GM23338 (cell line): ENCODE results near the gene OR6C2. TPM values are rescaled to one million over a fixed set of nuclear protein-coding genes. Genes with fewer than 3 reads are reported as not detected.

ENCODE experiments used
- ATAC-seq: fragments of 200-7000 bp; cut with Tn5 transposase; 3 replicates; pipeline ENCODE4 v1.9.1; 2020
- DNase-seq: peaks from one replicate; pipeline ENCODE4 v3.0.0-alpha.2; 2015; ENCODE audit warnings: low spot score
- H2AFZ ChIP-seq: fragments of 200-600 bp; sonication (generic); 2 replicates; pipeline ENCODE4 v1.8.0; 2016; ENCODE audit warnings: antibody characterized with exemption, mild to moderate bottlenecking, moderate library complexity
- H3F3A ChIP-seq: fragments of 200-600 bp; sonication (generic); replicated peaks from 2 replicates; pipeline ENCODE4 v1.8.0; 2017; ENCODE audit warnings: antibody characterized with exemption, mixed run types, low read depth
- H3K27ac ChIP-seq: fragments of 200-600 bp; sonication (generic); 2 replicates; pipeline ENCODE4 v1.6.1; 2016; ENCODE audit warnings: low read depth
- H3K27me3 ChIP-seq: fragments of 200-600 bp; sonication (generic); 2 replicates; pipeline ENCODE4 v1.8.0; 2016; ENCODE audit warnings: mild to moderate bottlenecking, mixed run types, moderate library complexity; ENCODE audit not compliant: insufficient read depth
- H3K36me3 ChIP-seq: fragments of 200-600 bp; sonication (generic); 2 replicates; pipeline ENCODE4 v1.8.0; 2016; ENCODE audit warnings: mild to moderate bottlenecking; ENCODE audit not compliant: insufficient read depth
- H3K4me1 ChIP-seq: fragments of 200-600 bp; sonication (generic); 2 replicates; pipeline ENCODE4 v1.8.0; 2016; ENCODE audit warnings: mild to moderate bottlenecking, moderate library complexity; ENCODE audit not compliant: insufficient read depth
- H3K4me2 ChIP-seq: fragments of 200-600 bp; sonication (generic); 2 replicates; pipeline ENCODE4 v1.7.1; 2017; ENCODE audit warnings: mixed run types
- H3K4me3 ChIP-seq: fragments of 200-600 bp; sonication (generic); 2 replicates; pipeline ENCODE4 v1.6.1; 2016; ENCODE audit warnings: mixed run types
- H3K79me2 ChIP-seq: fragments of 200-600 bp; sonication (generic); replicated peaks from 2 replicates; pipeline ENCODE4 v1.8.0; 2017; ENCODE audit warnings: mild to moderate bottlenecking; ENCODE audit not compliant: insufficient read depth
- H3K9me2 ChIP-seq: fragments of 200-600 bp; sonication (generic); 2 replicates; pipeline ENCODE4 v1.8.0; 2017; ENCODE audit not compliant: insufficient read depth
- H4K20me1 ChIP-seq: fragments of 200-600 bp; sonication (generic); replicated peaks from 2 replicates; pipeline ENCODE4 v1.8.0; 2017; ENCODE audit warnings: mild to moderate bottlenecking; ENCODE audit not compliant: insufficient read depth
- H3K27ac Mint-ChIP-seq: 2 replicates; pipeline ENCODE4 v1.8.0; 2020; ENCODE audit warnings: inconsistent platforms, mild to moderate bottlenecking, moderate library complexity, mixed read lengths
- H3K27me3 Mint-ChIP-seq: 3 replicates; pipeline ENCODE4 v1.8.0; 2022; ENCODE audit warnings: low read depth, mild to moderate bottlenecking, moderate library complexity, mixed read lengths, inconsistent platforms; ENCODE audit not compliant: insufficient read depth, poor library complexity
- H3K36me3 Mint-ChIP-seq: 3 replicates; pipeline ENCODE4 v1.8.0; 2021; ENCODE audit warnings: low read depth, mild to moderate bottlenecking, inconsistent platforms, moderate library complexity, mixed read lengths
- H3K4me1 Mint-ChIP-seq: 3 replicates; pipeline ENCODE4 v1.8.0; 2020; ENCODE audit warnings: mild to moderate bottlenecking, inconsistent platforms, mixed read lengths
- H3K4me3 Mint-ChIP-seq: 3 replicates; pipeline ENCODE4 v1.8.0; 2021; ENCODE audit warnings: moderate library complexity, mild to moderate bottlenecking, inconsistent platforms, mixed read lengths
- H3K9me3 Mint-ChIP-seq: 3 replicates; pipeline ENCODE4 v1.8.0; 2020; ENCODE audit warnings: moderate library complexity, mild to moderate bottlenecking, inconsistent platforms, mixed read lengths
- CREB1 ChIP-seq: fragments of 250-450 bp; sonication (Bioruptor Pico); IDR thresholded peaks from 2 replicates; pipeline ENCODE4 v1.5.0; 2020; ENCODE audit warnings: low read depth, mild to moderate bottlenecking, moderate library complexity
- EZH2 ChIP-seq: fragments of 200-600 bp; sonication (generic); IDR thresholded peaks from one replicate; pipeline ENCODE4 v1.8.0; 2017; ENCODE audit warnings: antibody characterized with exemption, mild to moderate bottlenecking, low read depth; ENCODE audit not compliant: unreplicated experiment
- EZH2phosphoT487 ChIP-seq: fragments of 200-600 bp; sonication (generic); IDR thresholded peaks from one replicate; pipeline ENCODE4 v1.8.1; 2018; ENCODE audit warnings: antibody characterized with exemption; ENCODE audit not compliant: unreplicated experiment
- JUNB ChIP-seq: IDR thresholded peaks from one replicate; pipeline ENCODE4 v1.6.1; 2016; ENCODE audit warnings: antibody characterized with exemption; ENCODE audit not compliant: unreplicated experiment
- NANOG ChIP-seq: IDR thresholded peaks from 2 replicates; pipeline ENCODE4 v1.6.1; 2016; ENCODE audit warnings: antibody characterized with exemption, borderline replicate concordance
- POLR2AphosphoS5 ChIP-seq: IDR thresholded peaks from 2 replicates; pipeline ENCODE4 v1.6.1; 2016; ENCODE audit warnings: antibody characterized with exemption, low read depth
- STAT1 ChIP-seq: IDR thresholded peaks from one replicate; pipeline ENCODE4 v1.6.1; 2016; ENCODE audit warnings: antibody characterized with exemption; ENCODE audit not compliant: unreplicated experiment
- ZNF114 ChIP-seq: fragments of 250-450 bp; sonication (Bioruptor Pico); IDR thresholded peaks from 2 replicates; pipeline ENCODE4 v1.5.0; 2020; ENCODE audit warnings: mild to moderate bottlenecking, moderate library complexity
- ZNF331 ChIP-seq: fragments of 250-450 bp; sonication (Bioruptor Pico); IDR thresholded peaks from 2 replicates; pipeline ENCODE4 v1.5.0; 2020; ENCODE audit warnings: low read depth, mild to moderate bottlenecking, moderate library complexity
- polyA plus RNA-seq: library from polyadenylated mRNA; unstranded; fragments of >200 nt; fragmentation: Nextera tagmentation; extraction: Ambion mirVana; gene quantifications from 2 replicates; pipeline ENCODE4 v1.2.1, GENCODE V29; 2016
- total RNA-seq: library from RNA; depleted of rRNA; stranded (reverse); fragments of >200 nt; shearing (Covaris generic); gene quantifications from 2 replicates; pipeline ENCODE4 v1.2.3, GENCODE V29; 2014
- TF ChIP-seq, protein P1 (sequence below): IDR thresholded peaks from 2 replicates; pipeline ENCODE4 v1.6.1; 2016; ENCODE audit warnings: antibody characterized with exemption
- TF ChIP-seq, protein P2 (sequence below), 2 experiments: fragments of 200-600 bp in 1 of 2; sonication (generic) in 1 of 2; conservative IDR thresholded peaks; 2 replicates each; pipeline versions ENCODE4 v1.5.1 to v1.6.1; 2016 to 2017; ENCODE audit warnings: antibody characterized with exemption in 2 of 2, low read depth in 2 of 2, mild to moderate bottlenecking in 2 of 2, moderate library complexity in 1 of 2
- TF ChIP-seq, protein P3 (sequence below): fragments of 250-450 bp; sonication (Bioruptor Pico); IDR thresholded peaks from 2 replicates; pipeline ENCODE4 v1.5.0; 2020; ENCODE audit warnings: mild to moderate bottlenecking, moderate library complexity
- TF ChIP-seq, protein P4 (sequence below): IDR thresholded peaks from one replicate; pipeline ENCODE4 v1.6.1; 2018; ENCODE audit warnings: antibody characterized with exemption; ENCODE audit not compliant: unreplicated experiment

Gene OR6C2
- total and polyA plus RNA-seq, 2 experiments from 2014 or later, result not detected

DNA sequence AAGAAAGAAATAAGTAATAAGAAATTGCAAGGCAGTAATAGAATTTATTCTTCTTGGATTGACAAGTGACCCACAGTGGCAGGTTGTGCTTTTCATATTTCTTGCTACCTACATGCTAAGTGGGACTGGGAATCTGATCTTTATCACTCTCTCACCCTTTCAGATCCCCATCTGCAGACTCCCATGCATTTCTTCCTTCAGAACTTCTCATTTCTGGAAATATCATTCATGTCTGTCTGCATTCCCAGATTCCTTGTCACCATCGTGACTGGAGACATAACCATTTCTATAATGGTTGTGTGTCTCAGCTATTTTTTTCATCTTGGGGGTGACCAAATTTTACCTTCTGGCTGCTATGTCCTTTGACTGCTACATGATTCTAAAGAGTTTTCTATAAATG, 47.5 kb upstream of the OR6C2 start:
- H3K4me3 Mint-ChIP-seq, result no peak overlapping the region
- H3K27me3 ChIP-seq, result no peaks in the 10 kb centered on the region
- H4K20me1 ChIP-seq, result no peaks in the 10 kb centered on the region
- H3K36me3 ChIP-seq, result no peaks in the 10 kb centered on the region
- H3K27ac ChIP-seq, result no peak overlapping the region
- no peaks in the 10 kb centered on the region for H3K9me2 ChIP-seq
- peaks cover 5% of the 10 kb centered on the region for H3K27me3 Mint-ChIP-seq
- peaks cover 5% of the 10 kb centered on the region for H3K4me1 Mint-ChIP-seq
- H3K27ac Mint-ChIP-seq, result no peak overlapping the region
- H3K79me2 ChIP-seq, result no peaks in the 10 kb centered on the region
- peaks cover 8% of the 10 kb centered on the region for H3K9me3 Mint-ChIP-seq
- DNase-seq, result no peak
- TF ChIP-seq POLR2AphosphoS5, result no peak
- TF ChIP-seq NANOG, result no peak
- no peak for TF ChIP-seq ZNF331 (CRISPR knock-in tag)
- TF ChIP-seq EZH2, result no peak
- TF ChIP-seq, protein P1, sequence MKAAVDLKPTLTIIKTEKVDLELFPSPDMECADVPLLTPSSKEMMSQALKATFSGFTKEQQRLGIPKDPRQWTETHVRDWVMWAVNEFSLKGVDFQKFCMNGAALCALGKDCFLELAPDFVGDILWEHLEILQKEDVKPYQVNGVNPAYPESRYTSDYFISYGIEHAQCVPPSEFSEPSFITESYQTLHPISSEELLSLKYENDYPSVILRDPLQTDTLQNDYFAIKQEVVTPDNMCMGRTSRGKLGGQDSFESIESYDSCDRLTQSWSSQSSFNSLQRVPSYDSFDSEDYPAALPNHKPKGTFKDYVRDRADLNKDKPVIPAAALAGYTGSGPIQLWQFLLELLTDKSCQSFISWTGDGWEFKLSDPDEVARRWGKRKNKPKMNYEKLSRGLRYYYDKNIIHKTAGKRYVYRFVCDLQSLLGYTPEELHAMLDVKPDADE, result no peak
- TF ChIP-seq, protein P2, sequence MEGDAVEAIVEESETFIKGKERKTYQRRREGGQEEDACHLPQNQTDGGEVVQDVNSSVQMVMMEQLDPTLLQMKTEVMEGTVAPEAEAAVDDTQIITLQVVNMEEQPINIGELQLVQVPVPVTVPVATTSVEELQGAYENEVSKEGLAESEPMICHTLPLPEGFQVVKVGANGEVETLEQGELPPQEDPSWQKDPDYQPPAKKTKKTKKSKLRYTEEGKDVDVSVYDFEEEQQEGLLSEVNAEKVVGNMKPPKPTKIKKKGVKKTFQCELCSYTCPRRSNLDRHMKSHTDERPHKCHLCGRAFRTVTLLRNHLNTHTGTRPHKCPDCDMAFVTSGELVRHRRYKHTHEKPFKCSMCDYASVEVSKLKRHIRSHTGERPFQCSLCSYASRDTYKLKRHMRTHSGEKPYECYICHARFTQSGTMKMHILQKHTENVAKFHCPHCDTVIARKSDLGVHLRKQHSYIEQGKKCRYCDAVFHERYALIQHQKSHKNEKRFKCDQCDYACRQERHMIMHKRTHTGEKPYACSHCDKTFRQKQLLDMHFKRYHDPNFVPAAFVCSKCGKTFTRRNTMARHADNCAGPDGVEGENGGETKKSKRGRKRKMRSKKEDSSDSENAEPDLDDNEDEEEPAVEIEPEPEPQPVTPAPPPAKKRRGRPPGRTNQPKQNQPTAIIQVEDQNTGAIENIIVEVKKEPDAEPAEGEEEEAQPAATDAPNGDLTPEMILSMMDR (conservative IDR thresholded peaks at IDR 0.05; ENCODE audit: low read depth in 2 of 2), result no peak
- TF ChIP-seq EZH2phosphoT487, result no peak
- no peak for TF ChIP-seq STAT1
- no peak for TF ChIP-seq JUNB
- TF ChIP-seq ZNF114, result no peak
- TF ChIP-seq, protein P3, sequence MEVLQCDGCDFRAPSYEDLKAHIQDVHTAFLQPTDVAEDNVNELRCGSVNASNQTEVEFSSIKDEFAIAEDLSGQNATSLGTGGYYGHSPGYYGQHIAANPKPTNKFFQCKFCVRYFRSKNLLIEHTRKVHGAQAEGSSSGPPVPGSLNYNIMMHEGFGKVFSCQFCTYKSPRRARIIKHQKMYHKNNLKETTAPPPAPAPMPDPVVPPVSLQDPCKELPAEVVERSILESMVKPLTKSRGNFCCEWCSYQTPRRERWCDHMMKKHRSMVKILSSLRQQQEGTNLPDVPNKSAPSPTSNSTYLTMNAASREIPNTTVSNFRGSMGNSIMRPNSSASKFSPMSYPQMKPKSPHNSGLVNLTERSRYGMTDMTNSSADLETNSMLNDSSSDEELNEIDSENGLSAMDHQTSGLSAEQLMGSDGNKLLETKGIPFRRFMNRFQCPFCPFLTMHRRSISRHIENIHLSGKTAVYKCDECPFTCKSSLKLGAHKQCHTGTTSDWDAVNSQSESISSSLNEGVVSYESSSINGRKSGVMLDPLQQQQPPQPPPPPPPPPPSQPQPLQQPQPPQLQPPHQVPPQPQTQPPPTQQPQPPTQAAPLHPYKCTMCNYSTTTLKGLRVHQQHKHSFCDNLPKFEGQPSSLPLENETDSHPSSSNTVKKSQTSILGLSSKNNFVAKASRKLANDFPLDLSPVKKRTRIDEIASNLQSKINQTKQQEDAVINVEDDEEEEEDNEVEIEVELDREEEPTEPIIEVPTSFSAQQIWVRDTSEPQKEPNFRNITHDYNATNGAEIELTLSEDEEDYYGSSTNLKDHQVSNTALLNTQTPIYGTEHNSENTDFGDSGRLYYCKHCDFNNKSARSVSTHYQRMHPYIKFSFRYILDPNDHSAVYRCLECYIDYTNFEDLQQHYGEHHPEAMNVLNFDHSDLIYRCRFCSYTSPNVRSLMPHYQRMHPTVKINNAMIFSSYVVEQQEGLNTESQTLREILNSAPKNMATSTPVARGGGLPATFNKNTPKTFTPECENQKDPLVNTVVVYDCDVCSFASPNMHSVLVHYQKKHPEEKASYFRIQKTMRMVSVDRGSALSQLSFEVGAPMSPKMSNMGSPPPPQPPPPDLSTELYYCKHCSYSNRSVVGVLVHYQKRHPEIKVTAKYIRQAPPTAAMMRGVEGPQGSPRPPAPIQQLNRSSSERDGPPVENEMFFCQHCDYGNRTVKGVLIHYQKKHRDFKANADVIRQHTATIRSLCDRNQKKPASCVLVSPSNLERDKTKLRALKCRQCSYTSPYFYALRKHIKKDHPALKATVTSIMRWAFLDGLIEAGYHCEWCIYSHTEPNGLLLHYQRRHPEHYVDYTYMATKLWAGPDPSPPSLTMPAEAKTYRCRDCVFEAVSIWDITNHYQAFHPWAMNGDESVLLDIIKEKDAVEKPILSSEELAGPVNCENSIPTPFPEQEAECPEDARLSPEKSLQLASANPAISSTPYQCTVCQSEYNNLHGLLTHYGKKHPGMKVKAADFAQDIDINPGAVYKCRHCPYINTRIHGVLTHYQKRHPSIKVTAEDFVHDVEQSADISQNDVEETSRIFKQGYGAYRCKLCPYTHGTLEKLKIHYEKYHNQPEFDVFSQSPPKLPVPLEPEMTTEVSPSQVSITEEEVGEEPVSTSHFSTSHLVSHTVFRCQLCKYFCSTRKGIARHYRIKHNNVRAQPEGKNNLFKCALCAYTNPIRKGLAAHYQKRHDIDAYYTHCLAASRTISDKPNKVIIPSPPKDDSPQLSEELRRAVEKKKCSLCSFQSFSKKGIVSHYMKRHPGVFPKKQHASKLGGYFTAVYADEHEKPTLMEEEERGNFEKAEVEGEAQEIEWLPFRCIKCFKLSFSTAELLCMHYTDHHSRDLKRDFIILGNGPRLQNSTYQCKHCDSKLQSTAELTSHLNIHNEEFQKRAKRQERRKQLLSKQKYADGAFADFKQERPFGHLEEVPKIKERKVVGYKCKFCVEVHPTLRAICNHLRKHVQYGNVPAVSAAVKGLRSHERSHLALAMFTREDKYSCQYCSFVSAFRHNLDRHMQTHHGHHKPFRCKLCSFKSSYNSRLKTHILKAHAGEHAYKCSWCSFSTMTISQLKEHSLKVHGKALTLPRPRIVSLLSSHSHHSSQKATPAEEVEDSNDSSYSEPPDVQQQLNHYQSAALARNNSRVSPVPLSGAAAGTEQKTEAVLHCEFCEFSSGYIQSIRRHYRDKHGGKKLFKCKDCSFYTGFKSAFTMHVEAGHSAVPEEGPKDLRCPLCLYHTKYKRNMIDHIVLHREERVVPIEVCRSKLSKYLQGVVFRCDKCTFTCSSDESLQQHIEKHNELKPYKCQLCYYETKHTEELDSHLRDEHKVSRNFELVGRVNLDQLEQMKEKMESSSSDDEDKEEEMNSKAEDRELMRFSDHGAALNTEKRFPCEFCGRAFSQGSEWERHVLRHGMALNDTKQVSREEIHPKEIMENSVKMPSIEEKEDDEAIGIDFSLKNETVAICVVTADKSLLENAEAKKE (CRISPR knock-in tag), result no peak
- TF ChIP-seq CREB1 (CRISPR knock-in tag), result no peak
- TF ChIP-seq, protein P4, sequence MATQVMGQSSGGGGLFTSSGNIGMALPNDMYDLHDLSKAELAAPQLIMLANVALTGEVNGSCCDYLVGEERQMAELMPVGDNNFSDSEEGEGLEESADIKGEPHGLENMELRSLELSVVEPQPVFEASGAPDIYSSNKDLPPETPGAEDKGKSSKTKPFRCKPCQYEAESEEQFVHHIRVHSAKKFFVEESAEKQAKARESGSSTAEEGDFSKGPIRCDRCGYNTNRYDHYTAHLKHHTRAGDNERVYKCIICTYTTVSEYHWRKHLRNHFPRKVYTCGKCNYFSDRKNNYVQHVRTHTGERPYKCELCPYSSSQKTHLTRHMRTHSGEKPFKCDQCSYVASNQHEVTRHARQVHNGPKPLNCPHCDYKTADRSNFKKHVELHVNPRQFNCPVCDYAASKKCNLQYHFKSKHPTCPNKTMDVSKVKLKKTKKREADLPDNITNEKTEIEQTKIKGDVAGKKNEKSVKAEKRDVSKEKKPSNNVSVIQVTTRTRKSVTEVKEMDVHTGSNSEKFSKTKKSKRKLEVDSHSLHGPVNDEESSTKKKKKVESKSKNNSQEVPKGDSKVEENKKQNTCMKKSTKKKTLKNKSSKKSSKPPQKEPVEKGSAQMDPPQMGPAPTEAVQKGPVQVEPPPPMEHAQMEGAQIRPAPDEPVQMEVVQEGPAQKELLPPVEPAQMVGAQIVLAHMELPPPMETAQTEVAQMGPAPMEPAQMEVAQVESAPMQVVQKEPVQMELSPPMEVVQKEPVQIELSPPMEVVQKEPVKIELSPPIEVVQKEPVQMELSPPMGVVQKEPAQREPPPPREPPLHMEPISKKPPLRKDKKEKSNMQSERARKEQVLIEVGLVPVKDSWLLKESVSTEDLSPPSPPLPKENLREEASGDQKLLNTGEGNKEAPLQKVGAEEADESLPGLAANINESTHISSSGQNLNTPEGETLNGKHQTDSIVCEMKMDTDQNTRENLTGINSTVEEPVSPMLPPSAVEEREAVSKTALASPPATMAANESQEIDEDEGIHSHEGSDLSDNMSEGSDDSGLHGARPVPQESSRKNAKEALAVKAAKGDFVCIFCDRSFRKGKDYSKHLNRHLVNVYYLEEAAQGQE, result no peak
- H3K4me3 ChIP-seq, result no peak overlapping the region
- no peak overlapping the region for H2AFZ ChIP-seq
- peaks cover 5% of the 10 kb centered on the region for H3K36me3 Mint-ChIP-seq
- no peak overlapping the region for H3K4me2 ChIP-seq
- no peaks in the 10 kb centered on the region for H3K4me1 ChIP-seq
- H3F3A ChIP-seq, result no peaks in the 10 kb centered on the region
- no peak for ATAC-seq
